ENCODE measurements around the gene CCDC188.

The CCDC188 gene

DNA sequence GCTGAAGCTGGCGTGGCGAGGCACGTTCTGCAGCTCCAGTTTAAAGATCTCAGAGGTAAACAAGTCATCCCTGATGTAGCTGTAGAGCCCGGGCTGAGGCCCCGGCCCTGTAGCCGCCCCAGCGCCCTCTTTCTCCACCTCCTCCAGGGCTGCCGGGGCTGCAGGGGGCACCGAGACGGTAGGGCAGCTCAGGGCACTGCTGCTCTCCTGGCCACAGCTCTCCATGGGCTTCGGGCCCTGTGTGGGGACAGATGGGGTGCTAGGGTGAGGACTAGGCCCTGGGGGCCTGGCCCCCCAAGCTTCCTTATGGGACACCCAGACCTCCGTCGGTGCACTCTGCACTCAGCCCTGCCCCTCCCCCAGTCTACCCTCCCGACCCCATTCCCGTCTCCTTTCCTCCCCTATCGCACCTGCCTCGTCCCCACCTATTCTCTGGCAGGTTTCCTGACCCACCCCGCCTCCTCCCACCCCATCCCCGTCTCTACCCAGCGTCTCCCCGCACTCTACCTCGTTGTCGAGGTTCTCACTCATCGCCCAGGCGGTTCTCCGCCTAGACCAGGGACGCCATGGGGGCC is 34.4 kb downstream of the CCDC188 start:
- DNase-seq = no peak

DNA sequence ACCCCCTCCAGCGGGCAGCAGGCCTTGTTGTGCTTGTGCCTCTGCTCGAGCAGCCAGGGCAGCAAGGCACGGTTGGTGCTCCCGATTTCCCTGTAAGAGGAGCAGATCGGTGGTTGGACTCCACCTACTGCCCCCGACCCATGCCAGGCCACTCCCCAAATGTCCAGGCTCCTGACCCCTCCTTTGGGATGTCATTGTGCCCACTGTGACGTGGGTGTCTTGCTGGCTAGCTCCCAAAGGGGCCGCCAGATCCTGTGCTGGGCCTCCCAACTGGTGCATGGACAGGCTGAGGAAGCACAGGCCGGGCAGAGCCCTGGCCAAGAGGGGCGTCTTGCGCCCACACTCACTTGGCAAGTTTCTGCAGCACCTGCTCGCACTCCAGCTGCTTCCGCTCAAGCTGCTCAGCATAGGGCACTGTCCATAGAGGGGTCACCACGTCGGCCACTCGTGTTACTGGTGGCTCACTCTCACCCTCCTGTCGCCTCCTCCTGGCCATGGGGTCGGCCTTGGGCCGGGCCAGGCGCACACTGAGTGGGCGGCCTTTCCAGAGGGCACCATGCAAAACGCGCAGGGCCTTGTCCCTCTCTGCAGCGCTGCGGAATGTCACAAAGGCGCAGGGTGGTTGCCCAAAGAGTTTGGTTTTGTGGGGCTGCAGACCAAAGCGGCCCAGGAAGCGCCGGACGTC is 35.0 kb downstream of the CCDC188 start, which contains the start of gene RANBP1:
Gene RANBP1 (plus strand): TSS at position 414 of the 685 bp plus-strand sequence. CDS start 81 bp downstream, at position 495.
- DNase-seq = no peak

DNA sequence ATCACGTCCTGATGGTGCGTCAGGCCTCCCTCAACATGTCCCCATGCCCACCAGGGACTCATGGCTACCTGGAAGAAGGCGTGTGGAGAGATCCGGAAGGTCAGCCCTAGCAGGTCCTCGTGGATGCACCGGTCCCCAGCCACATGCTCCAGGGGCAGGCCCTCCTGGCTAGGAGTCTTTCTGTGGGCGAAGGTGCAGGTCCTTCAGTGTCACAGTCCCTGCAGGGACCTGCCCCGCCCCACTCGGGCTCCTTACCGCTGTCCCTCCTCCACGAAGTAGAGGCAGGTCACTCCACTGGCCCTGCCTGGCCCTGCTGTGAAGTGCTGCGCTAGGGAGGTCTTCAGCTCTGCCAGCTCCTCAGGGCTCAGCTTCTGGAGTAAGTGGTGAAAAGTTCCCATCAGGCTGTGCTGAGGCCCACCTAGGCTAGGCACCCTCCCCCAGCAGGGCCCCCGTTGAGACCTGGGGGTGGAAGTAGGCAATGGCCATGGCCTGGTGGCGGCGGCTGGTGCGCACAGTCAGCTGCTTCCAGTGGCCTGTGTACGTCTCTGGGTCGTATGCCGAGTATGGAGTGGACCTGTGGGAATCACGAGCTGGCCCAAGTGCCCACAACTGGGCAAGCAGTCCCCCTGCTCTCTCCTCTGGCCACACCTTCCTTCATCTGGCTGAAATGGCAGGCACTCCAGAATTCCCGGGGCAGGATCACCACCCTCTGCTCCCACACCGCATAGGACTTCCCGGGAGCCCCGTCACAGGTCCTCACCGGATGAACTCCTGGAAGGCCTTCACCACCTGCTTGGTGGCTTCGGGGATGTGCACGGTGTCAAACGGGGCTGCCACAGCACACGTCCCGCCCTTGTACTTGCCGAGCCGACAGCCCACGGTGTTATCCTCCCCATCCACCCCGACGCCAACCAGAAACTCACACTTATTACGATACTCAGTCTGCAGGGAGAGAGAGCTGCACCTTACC is 36.1 kb downstream of the CCDC188 start:
- DNase-seq = no peak

DNA sequence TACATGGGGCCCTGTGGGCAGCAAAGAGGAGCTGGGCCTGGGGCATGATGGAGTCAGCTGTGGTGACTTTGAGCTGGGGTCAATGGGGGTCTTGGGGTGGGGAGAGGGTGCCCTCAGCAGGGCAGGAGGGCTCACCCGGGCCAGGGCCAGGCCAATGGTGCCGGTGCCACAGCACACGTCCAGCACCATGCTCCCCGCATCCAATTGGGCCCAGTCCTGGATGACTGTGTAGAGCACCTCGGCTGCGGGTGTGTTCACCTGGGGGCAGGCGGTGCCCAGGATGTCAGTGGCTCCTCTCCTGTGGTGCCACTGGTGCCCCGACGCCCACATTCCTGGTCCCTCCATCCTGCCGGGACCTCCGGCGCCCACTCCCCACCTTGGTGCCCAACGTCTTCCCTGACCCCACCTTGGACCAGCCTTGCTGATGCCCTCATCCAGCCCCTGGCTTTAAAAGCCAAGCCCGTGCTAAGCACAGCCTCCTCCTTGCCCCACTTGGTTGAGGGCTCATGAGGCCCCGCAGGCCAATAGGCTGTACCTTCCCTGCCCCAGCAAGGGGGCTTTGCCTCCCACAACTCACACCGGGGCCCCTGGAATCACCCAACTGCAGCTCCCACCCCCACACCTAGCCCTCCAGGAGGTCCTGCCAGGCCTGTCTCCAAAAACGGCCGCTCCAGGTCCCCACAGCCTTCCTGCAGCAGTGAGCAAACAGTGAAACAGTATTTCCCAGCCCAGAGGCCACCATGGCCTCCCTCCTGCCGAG is 37.1 kb downstream of the CCDC188 start:
- DNase-seq = no peak

DNA sequence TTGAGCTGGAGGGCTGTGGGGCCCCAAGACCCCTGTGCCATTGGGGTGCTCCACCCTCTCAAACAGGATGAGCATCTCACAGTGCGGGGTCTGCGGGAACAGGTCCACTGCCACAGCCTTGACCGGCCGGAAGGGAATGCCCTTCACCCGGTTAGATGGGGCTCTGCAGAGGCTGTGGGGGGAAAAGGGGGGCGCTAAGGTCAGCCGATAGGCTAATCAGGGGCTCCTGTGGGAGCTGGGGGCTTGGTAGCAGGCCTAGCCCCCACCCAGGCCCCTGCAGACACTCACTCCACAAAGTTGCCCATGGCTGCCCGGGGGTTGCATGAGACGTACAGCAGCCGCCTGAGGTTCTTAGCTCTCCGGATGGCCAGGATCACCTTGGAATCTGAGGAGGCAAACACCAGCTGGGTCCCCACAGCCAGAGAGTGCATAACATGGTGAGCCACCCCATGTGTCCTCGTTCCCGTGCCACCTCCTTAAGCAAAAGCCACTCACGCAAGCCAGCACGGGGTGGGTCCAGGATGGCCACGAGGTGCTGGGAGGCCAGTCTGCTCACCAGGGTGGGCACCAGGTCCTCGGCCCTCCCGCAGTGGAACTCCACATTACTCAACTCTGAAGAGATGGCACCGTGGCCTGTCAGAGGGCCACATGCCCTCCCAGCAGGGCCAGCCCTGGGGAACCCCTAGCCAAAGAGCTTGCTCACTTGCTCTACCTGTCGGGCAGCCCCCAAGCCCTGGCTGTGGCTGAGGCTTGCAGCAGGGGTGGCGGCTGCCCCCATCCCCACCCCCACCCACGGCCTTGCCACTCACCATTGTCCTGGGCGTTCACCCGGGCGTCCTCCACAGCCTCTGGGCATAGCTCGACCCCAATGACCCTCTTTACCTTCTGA is 38.0 kb downstream of the CCDC188 start:
- DNase-seq = no peak

DNA sequence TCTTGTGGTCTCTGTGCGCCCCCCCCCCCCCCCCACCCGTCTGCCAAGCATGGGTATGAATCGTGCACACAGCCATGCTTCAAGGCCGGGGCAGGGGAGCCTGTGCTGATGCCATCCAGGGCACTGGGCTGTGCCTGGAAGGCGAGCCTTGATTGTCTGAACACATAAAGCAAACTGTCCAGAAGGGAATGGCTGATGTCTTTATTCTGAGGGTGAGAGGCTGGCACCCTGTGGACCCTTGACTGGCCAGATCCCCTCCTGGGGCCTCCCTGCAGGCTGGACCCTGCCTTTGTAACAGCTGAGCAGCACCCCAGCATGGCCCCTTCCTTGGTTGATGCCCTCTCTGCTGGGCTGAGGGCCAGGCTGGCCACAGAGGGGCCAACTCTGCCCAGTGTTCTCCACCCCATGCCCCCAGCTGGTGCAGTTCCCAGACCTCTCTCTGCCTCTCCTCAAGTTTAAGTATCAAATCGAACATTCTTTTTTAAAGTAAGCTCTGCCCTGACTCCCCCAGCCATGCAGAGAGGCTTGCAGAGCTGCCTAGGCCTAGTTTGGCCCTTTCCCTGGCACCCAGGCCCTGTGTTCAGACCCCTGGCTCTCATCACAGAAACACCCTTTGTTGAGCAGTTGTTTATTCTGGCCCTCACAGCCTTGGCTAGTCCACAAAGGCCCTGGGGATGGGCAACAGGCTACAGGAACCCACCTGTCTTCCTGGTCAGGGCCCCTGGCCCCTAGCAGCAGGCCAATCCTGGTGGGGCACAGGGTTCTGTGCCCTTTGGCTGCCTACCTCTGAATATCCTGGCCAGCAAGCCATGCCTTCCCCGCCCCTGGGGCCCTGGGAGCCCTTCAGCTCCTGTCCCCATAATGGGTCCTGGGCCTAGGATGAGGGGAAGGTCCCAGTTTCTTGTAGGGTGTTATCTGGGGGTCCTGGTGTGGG is 38.9 kb downstream of the CCDC188 start:
- no peak for DNase-seq

DNA sequence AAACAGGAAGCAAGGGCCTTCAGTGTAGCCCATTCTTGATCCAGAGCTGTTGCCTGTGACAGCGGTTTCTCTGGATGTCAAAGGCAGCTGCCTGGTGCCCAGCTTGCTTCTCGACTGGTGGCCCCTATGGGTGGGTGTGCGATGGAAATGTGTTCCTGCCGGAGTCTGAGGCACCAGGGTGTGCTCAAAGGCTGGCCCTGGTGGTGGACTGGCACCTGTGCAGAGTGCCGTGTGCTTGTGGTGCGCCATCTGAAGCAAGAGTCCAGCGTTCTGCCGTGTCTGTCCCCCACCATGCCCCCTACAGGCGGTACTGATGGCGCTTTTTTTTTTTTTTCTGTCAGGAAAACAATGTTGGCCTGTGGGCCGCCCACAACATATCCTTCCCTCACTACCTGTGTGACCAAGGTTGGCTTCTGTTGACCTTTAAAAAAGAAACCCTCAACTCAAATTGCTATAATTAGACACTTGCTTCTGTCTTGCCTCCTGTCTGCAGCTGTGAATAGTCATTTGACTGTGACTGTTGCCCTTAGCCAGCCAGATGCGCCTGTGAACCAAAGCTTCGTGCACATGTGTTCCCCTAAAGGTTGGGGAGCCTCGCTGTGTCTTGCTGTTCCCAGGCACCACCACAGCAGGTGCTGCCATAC is 39.7 kb downstream of the CCDC188 start:
- DNase-seq = peak in 1 of 2 donors; percentile 47

DNA sequence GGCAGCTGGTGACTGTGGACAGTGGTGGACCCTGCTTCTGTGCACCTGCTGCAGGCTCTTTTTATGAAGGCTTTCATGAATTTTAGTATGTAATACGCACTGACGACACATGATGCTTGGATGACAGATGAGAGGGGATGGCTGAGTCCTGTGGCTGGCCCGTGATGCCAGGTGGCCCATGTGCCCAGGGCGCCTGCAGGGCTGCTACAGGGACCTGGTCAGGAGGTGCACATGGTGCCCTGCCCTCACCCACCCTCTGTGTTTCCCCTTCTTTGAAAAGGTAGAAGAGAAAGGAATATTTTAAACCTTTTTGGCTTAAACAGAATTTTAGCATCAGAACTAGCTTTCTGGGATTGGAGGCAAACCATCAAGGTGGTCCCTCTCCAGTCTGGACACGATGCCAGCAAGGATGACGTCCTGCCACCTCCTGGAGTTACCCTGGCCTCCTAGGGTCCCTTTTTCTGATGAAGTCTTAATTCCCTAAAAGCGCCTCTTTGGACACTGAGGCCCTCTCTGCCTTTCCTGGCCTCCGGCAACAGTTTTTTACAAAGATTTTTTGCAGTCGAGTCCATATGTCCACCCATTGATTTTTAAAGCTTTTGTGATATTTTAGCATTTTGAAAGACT is 40.4 kb downstream of the CCDC188 start:
- DNase-seq = no peak

DNA sequence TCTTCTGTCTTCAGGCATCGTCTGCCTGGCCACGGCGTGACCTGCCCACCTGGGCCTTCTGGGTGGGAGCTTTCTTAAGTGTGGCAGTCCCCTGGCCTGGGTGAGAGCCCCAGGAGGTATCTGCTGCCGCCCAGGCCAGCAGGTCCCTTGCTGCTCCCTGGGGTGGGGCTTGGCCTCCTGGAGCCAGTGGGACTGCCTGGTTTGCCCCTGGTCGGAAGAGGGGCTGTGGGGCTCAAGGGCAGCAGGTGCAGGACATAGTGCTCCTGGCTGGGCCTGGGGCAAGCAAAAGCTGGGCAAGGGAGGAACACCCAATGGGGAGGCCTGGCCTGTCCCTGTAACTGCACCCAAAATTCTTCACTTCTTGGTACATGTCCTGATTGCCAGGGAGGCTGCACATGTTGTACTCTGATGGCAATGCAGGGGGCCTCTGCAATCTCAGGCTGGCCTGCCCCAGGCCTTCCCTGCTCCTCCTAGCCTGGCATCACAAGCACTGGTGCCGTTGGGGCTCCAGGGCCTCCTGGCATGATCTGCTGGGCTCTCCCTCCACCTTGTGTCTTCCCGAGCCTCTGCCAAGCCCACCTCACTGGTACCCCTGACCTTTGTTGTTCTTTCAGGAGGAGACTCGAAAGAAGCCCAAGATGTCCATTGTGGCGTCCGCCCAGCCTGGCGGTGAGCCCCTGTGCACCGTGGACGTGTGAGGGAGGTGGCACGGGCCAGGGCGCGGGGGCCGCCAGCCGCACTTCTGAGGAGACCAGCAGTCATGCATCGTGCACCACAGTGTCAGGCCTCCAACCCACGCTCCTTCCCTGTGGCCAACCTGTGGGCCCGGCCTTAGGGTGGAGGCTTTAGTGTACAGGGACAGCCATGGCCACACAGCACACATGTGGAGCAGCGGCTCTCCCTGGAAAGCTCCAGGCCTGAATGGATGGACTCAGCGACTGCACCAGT is 41.2 kb downstream of the CCDC188 start:
- no peak for DNase-seq

DNA sequence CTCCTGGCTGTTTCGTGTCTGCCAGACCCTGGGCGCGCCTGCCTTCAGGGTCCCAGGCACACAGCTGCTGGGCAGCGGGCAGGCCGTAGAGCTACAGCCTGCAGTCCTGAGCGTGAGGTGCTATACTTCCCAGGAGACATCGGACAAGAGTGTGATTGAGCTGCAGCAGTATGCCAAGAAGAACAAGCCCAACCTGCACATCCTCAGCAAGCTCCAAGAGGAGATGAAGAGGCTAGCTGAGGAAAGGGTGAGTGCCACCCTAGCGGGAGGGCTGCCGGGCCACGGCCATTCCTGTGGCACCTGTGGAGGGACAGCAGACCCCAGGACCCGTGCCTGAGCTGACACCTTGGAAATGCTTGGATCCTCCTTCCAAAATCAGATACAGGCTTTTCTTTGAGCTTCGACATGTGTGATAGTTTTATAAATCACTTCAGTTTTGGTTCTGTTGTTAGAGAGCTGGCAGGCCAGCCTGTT is 42.1 kb downstream of the CCDC188 start:
- DNase-seq = no peak

DNA sequence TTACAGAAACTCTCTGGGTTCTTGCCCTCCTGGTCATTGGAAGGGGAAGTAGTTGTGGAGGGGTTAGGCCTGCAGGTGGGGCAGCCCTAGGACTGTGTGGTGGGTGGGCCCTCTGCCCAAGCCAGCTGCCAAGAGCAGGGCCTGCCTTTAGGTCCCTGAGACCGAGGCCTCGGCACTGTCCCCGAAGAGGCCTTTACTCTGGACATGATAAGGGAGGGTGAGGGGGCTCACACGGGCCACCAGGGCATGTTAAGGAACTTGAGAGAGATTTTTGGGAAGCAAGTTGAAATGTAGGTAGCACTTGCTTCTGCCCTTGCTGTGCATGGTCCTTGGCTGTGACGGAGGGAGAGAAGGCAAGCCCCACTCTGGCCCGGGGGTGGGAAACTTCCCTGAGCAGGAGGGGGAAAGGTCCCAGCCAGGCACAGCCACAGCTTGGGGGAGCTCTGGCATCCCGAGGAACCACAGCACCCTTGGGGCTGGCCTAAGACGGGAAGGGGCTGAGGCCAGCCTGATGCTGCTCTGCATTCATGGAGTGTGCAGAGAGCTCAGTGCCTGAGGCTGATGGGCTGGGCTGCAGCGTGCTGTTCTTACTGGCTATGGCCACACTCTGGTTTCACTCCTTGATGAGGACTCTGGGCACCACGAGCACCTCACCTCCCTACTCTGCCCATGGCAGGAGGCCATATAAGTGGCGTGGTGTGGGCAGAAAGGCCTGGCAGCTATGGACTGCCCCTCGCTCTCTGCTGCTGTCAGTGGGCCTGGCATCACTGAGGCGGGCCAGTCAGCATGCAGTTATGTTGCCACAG is 42.7 kb downstream of the CCDC188 start:
- no peak for DNase-seq

DNA sequence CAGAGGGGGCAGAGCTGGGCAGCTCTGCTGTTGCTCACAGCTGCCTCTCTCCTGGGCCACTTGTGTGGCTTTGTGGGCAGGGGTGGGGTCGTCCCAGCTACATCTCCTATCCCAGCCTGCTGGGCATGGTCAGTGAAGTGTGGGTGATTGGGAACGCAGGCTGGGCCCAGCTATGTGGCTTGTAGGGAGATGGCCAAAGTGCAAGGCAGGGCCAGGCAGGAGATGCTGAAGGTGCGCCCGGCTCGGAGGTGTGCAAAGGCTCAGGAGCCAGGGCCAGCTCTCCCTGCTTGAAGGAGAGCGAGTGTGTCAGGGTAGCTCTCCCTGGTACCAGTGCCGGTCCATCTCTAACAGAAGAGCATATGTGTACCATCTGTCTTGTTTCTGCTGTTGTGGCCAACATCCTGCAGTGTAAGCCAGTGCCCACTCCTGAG is 43.4 kb downstream of the CCDC188 start:
- no peak for DNase-seq

DNA sequence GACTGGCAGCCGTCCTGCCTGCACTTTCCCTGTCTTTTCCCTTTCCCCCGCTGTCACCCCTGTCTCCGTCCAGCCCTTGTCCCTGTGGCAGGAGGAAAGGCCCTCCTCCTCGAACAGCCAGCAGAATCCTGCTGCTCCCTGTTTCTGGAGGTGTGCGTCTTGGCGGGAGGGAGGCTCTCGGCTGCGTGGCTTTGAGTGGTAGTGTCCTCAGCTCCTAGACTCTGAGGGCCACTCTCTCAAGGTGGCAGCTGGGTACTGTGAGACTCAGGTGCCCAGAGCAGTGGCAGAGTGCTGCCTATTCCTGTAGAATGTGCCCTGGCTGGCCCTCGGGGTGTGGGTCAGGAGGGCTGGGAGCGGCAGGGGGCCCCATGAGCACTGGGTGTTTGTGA is 44.0 kb downstream of the CCDC188 start:
- DNase-seq = no peak

DNA sequence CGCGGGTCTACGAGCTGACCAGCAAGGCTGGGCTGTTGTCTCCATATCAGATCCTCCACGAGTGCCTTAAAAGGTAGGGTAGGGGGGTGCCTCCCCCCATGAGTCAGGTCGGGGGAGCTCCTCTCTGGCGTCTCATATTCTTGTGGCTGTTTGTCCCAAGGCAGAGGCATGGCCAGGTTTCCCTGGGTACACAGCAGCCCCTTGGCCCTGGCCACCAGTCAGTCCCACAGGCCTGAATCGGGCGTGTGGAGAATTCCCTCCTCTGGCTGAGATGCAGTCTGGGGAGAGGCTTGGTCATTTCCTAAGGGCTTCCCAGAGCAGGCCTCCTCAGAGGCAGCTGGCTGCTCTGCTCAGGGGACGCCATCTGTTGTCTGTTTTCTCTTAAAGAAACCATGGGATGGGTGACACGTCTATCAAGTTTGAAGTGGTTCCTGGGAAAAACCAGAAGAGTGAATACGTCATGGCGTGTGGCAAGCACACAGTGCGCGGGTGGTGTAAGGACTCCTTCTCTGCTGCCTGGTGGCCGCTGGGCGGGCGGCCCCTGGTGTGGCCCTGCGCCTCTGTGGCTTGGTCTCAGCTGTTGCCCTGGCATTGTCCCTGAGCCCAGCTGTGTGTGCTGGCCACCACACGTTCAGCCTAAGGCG is 44.5 kb downstream of the CCDC188 start:
- no peak for DNase-seq

DNA sequence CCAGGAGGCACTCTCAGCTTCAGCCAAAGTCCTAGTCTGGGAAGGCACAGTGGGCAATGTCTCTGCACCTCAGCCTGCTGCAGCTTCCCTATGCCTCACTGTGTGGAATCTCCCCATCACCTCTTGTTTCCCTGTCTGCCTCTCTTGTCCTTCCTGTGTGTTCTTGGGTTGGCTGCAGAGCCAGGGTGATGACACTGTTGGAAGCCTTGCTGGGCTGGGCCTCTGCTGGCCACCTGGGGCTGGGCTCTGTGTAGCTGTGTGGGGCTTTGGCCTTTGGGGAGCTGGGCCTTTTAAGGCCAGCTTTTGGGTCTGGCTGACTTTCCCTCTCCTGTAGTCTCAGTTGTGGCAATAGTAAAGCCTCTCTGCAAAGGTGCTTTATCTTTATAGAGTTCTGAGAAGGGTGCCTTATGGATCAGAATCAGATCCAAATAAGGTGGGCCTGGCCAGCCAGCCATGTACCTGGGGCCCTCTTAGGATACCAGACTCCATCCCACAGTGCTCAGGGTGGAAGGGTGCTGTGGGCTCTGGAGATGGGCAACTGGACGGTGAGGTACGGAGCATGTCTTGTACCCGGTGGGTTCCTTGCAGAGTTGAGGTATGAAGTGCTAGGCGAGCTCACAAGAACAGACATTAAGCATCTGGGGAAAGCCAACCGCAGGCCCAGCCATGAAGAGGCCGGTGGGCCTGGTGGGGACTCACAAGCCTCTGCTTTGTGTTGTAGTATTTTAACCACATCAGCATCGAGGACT is 45.2 kb downstream of the CCDC188 start:
- DNase-seq = no peak

DNA sequence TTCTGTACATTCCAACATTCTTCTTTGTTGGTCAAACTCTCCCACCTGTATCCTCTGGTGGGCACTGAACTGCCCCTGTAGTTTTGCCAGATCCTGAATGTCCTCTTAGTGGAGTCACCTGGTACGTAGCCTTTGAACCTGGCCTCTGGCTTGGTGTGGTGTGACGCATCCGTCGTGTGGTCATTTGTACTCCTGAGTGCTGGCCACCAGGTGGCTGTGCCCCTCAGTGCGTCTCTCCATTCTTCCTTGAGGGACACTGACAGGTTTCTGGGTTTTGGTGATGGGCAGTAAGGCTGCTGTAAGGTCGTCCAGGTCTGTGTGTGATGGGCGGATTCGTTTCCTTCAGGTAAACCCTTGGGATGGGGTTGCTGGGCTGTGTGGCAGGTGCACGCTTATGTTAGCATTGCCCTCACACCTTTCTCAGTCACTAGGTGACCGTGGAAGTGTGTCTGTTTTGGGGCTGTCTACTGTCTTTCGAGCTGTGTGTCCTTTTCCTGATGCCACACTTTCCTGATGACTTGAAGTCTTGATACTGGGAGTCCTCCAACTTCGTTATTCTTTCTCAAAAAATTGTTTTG is 48.6 kb downstream of the CCDC188 start:
- no peak for DNase-seq
